Measurements from ENCODE around the gene NIT1. TPM values are rescaled to one million over a fixed set of nuclear protein-coding genes. Genes with fewer than 3 reads are reported as not detected.

NIT1 gene
- total and polyA plus RNA-seq, 2 donors = 28.0 to 61.4 TPM

DNA sequence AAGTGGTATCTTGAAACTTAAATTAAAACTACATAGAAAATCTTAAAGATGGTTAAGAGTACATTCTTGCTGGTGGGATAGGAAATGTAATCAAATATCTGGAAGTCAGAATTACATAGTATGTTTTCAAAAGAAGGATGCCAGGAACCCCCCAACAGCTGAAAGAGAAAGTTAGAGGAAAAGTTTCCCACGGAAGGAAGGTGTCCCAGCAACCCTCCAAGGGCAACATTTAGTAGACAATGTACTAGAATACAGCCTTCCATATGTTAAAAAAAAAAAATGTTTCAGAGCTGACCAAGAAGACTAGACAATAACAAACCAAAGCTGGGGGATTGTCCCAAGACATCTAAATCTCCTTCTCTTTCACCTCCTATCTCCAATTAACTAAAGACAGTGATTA is 12.4 kb downstream of the NIT1 start:
- peaks cover 23 to 30% of the 10 kb centered on the region in 2 donors for H3K4me1 ChIP-seq (ENCODE audit: control insufficient read depth in 2 of 2, insufficient read depth in 2 of 2, low read length in 2 of 2)
- H3K36me3 ChIP-seq (ENCODE audit: control insufficient read depth in 2 of 2, insufficient read depth in 2 of 2, low read length in 1 of 2) = peaks cover 8 to 49% of the 10 kb centered on the region in 2 donors
- DNase-seq (ENCODE audit: low read depth in 6 of 9, low spot score in 9 of 9) = no peak
- 90% methylated on average over 1 of the region's 1 CpG for WGBS
- H3K27ac ChIP-seq (ENCODE audit: low read depth in 1 of 2, low read length in 1 of 2) = no peak overlapping the region
- H3K27me3 ChIP-seq (ENCODE audit: control insufficient read depth in 2 of 2, insufficient read depth in 1 of 2, low read length in 1 of 2) = no peaks in the 10 kb centered on the region
- H3K9me3 ChIP-seq (ENCODE audit: control insufficient read depth in 2 of 2, insufficient read depth in 1 of 2, low read length in 1 of 2) = no peaks in the 10 kb centered on the region
- H3K4me3 ChIP-seq (ENCODE audit: low read length in 2 of 2) = no peak overlapping the region

DNA sequence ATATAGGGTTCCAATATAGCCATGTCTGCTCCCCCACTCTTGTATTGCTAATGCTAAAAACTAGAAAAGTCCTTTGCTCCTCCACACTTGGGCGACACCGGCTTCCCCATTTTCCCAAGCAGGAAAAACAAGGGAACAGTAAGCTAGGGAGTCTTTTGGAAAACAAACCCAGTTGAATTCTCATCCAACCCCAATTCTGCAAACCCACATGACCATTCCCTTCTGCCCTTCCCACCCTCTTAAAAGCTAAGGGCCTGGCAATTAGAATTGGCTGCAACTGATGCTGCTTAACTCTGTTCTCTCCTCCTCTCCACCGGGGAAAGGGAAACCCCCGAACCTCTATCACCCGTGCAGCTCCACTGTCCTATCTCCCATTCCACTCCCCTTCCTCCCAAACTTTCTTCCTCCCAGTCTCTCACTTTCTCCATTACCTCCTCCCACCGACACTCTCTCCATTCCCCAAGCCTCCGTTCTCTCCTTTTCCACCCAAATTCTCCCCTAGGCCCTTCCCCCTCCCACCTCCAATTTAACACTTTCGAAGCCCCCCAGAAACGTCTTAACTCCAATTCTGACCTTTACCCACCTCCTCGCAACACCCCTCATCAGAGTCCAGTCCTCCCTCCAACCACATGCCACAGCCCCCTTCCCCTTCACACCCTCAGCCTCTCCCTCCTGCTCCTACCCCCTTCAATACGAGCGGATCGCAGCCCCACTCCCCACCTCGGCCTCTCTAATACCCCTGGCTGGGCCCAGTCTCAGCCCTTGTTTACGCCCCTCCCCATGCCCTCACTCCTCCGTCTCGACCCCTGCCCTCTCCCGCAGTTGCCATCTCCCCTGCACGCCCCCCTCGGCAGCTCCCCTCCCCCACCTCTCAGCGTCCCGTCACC is 13.9 kb downstream of the NIT1 start:
- Histone ChIP-seq H3K4me1 (ENCODE audit: control insufficient read depth in 2 of 2, insufficient read depth in 2 of 2, low read length in 2 of 2) (peaks cover 23 to 30% of the 10 kb centered on the region in 2 donors), H3K27me3 (ENCODE audit: control insufficient read depth in 2 of 2, insufficient read depth in 1 of 2, low read length in 1 of 2) (no peaks in the 10 kb centered on the region), H3K4me3 (ENCODE audit: low read length in 2 of 2) (peak overlapping the region; percentile 63 to 80), H3K27ac (ENCODE audit: low read depth in 1 of 2, low read length in 1 of 2) (peak overlapping the region; percentile 67 to 93), H3K9me3 (ENCODE audit: control insufficient read depth in 2 of 2, insufficient read depth in 1 of 2, low read length in 1 of 2) (no peaks in the 10 kb centered on the region), H3K36me3 (ENCODE audit: control insufficient read depth in 2 of 2, insufficient read depth in 2 of 2, low read length in 1 of 2) (peaks cover 5 to 38% of the 10 kb centered on the region in 2 donors)
- WGBS = 9% methylated on average over 22 of the region's 22 CpGs
- peak in 2 of 9 donors; percentile 10 to 37 for DNase-seq (ENCODE audit: low read depth in 6 of 9, low spot score in 9 of 9)

DNA sequence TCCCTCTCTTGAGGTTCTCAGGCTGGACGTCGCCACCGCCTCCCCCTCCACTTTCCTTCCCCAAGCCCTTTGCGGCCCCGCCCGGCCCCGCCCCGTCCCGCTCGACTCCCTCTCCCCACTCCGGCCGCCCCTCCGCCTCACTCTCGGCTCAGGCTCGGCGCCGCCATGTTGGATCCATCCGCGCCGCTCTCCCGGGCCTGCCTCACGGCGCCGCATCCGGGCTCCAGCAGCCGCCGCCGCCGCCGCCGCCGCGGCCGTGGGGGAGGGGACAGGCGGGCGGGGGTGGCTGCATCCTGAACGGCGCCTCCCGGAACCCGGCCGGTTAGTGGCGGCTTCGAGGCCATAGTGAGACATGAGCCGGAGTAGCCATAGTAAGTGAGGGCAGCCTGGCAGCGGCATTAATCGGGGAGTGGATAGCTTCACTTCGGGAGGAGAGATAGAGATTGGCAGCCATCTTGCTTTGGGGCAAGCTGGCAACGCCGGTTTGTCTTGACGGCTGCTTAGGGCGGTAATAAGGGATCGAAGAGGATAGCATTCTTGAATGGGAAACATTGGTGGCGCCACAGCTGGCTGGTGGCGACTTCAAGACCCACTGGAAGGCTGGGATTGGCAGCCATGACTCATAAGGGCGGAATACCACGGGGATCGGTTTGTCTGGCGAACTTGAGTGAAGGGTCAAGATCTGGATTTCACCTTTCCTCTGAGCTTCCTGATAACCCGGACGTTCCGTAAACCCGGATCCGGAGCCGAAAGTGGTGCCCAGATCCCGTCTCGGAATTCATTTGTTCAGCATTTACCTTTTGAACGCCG is 14.7 kb downstream of the NIT1 start, which contains the start of gene DEDD:
Gene DEDD, minus strand, starts transcription at position 258 of the 810 bp plus-strand sequence. CDS start 8,205 bp downstream, outside the sequence.
- Histone ChIP-seq H3K4me1 (ENCODE audit: control insufficient read depth in 2 of 2, insufficient read depth in 2 of 2, low read length in 2 of 2) (peaks cover 23 to 29% of the 10 kb centered on the region in 2 donors), H3K36me3 (ENCODE audit: control insufficient read depth in 2 of 2, insufficient read depth in 2 of 2, low read length in 1 of 2) (peaks cover 2 to 32% of the 10 kb centered on the region in 2 donors), H3K27me3 (ENCODE audit: control insufficient read depth in 2 of 2, insufficient read depth in 1 of 2, low read length in 1 of 2) (no peaks in the 10 kb centered on the region), H3K4me3 (ENCODE audit: low read length in 2 of 2) (peak within 1 kb of the TSS; percentile 63 to 80), H3K9me3 (ENCODE audit: control insufficient read depth in 2 of 2, insufficient read depth in 1 of 2, low read length in 1 of 2) (no peaks in the 10 kb centered on the region), H3K27ac (ENCODE audit: low read depth in 1 of 2, low read length in 1 of 2) (peak within 1 kb of the TSS; percentile 80 to 93)
- DNase-seq (ENCODE audit: low read depth in 6 of 9, low spot score in 9 of 9) = peak; percentile 68 to 96 (median 88)
- under 1% methylated on average over 68 of the region's 68 CpGs for WGBS

DNA sequence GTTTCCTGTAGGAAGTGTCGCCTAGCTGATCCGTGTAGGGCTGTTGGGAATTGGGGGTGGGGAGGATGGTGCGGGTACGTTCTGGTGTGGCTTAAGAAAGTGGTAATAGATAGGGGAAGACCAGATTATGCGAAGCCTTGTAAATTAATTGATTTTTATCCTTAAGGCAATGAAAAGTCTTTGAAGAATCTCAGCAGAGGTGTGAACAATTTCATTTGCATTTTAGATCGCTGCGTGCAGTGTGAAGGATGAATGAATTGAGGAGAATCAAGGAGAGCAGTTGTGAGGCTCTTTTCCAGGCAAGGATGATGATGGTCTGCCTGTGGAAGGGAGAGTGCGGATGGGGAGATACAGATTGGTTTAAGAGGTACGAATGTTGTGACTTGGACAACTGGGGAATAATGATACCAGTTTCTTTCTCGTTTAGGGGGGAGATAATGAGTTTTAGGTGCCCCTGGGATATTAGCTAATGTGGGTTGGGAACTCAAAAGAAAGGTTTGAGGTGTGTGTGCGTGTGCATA is 15.4 kb downstream of the NIT1 start:
- H3K27ac ChIP-seq (ENCODE audit: low read depth in 1 of 2, low read length in 1 of 2) = peak overlapping the region; percentile 80 to 93
- H3K27me3 ChIP-seq (ENCODE audit: control insufficient read depth in 2 of 2, insufficient read depth in 1 of 2, low read length in 1 of 2) = no peaks in the 10 kb centered on the region
- H3K4me3 ChIP-seq (ENCODE audit: low read length in 2 of 2) = peak overlapping the region; percentile 63 to 80
- peaks cover 17 to 27% of the 10 kb centered on the region in 2 donors for H3K4me1 ChIP-seq (ENCODE audit: control insufficient read depth in 2 of 2, insufficient read depth in 2 of 2, low read length in 2 of 2)
- DNase-seq (ENCODE audit: low read depth in 6 of 9, low spot score in 9 of 9) = no peak
- no peaks in the 10 kb centered on the region for H3K9me3 ChIP-seq (ENCODE audit: control insufficient read depth in 2 of 2, insufficient read depth in 1 of 2, low read length in 1 of 2)
- WGBS = 13% methylated on average over 11 of the region's 11 CpGs
- peaks cover 0 to 26% of the 10 kb centered on the region in 2 donors for H3K36me3 ChIP-seq (ENCODE audit: control insufficient read depth in 2 of 2, insufficient read depth in 2 of 2, low read length in 1 of 2)

DNA sequence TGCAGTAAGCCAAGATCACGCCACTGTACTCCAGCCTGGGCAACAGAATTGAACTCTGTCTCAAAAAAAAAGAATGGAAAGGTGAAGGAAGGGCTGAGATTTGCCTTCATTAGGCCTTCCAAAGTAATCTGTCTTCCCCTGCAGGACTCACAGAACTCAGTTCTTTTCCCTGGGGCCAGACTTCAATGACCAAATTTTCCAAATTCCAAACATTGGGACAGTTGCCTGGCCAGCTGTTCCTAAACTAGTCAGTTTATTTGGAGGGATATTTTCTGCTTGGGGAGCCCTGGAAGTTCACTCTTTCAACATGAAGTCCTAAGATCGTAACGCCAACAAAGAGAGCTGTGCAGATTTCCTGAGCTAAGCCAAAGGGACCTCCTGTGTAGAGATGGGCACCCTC is 20.0 kb downstream of the NIT1 start:
- Histone ChIP-seq H3K27ac (ENCODE audit: low read depth in 1 of 2, low read length in 1 of 2) (no peak overlapping the region), H3K27me3 (ENCODE audit: control insufficient read depth in 2 of 2, insufficient read depth in 1 of 2, low read length in 1 of 2) (no peaks in the 10 kb centered on the region), H3K9me3 (ENCODE audit: control insufficient read depth in 2 of 2, insufficient read depth in 1 of 2, low read length in 1 of 2) (no peaks in the 10 kb centered on the region), H3K4me3 (ENCODE audit: low read length in 2 of 2) (no peak overlapping the region), H3K4me1 (ENCODE audit: control insufficient read depth in 2 of 2, insufficient read depth in 2 of 2, low read length in 2 of 2) (peaks cover 6 to 8% of the 10 kb centered on the region in 2 donors), H3K36me3 (ENCODE audit: control insufficient read depth in 2 of 2, insufficient read depth in 2 of 2, low read length in 1 of 2) (peaks cover 0 to 3% of the 10 kb centered on the region in 2 donors)
- no peak for DNase-seq (ENCODE audit: low read depth in 6 of 9, low spot score in 9 of 9)
- 96% methylated on average over 3 of the region's 3 CpGs for WGBS

DNA sequence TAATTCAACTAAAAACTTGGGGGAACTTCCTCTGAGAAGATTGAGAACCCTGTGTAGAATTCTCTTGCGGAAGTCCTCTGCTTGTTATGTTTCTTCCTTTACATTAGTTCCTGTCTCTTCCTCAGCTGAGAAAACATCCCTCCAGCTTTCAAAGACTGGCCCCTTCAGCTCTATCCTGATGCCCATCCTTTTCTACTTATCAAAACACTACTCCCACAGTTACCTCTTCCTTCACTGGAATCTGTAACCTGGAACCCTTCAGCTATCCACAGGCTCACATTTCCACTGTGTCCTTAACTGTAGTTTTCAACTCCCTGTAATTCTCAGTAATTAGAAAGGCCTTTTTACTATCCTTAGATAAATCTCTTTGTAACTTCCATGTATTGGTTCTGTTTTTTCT is 20.5 kb downstream of the NIT1 start:
- Histone ChIP-seq H3K27ac (ENCODE audit: low read depth in 1 of 2, low read length in 1 of 2) (no peak overlapping the region), H3K9me3 (ENCODE audit: control insufficient read depth in 2 of 2, insufficient read depth in 1 of 2, low read length in 1 of 2) (no peaks in the 10 kb centered on the region), H3K4me1 (ENCODE audit: control insufficient read depth in 2 of 2, insufficient read depth in 2 of 2, low read length in 2 of 2) (peaks cover 3 to 6% of the 10 kb centered on the region in 2 donors), H3K27me3 (ENCODE audit: control insufficient read depth in 2 of 2, insufficient read depth in 1 of 2, low read length in 1 of 2) (no peaks in the 10 kb centered on the region), H3K4me3 (ENCODE audit: low read length in 2 of 2) (no peak overlapping the region), H3K36me3 (ENCODE audit: control insufficient read depth in 2 of 2, insufficient read depth in 2 of 2, low read length in 1 of 2) (peaks cover 0 to 3% of the 10 kb centered on the region in 2 donors)
- no peak for DNase-seq (ENCODE audit: low read depth in 6 of 9, low spot score in 9 of 9)
- 94% methylated on average over 1 of the region's 1 CpG for WGBS

DNA sequence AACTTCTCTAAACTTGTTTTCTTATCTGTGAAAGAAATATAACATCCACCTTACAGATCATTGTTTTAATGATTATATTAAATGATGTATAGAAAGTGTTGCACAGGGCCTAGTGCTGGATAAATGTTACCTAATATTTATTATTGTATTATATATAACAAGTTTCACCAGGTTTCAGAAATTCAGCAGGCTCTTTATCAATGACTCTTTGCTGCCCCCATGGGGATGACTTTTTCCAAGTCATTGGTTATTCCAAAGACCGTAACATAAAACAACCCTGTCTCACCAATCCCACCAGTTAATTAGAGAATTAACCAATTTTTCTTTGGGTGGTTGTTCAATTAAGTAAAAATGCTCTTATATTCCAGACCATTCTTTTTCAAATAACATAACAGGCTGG is 21.9 kb downstream of the NIT1 start:
- peak in 2 of 9 donors; percentile 37 to 64 for DNase-seq (ENCODE audit: low read depth in 6 of 9, low spot score in 9 of 9)
- 91% methylated on average over 1 of the region's 1 CpG for WGBS
- Histone ChIP-seq H3K9me3 (ENCODE audit: control insufficient read depth in 2 of 2, insufficient read depth in 1 of 2, low read length in 1 of 2) (no peaks in the 10 kb centered on the region), H3K36me3 (ENCODE audit: control insufficient read depth in 2 of 2, insufficient read depth in 2 of 2, low read length in 1 of 2) (peaks cover 0 to 3% of the 10 kb centered on the region in 2 donors), H3K27ac (ENCODE audit: low read depth in 1 of 2, low read length in 1 of 2) (no peak overlapping the region), H3K27me3 (ENCODE audit: control insufficient read depth in 2 of 2, insufficient read depth in 1 of 2, low read length in 1 of 2) (no peaks in the 10 kb centered on the region), H3K4me3 (ENCODE audit: low read length in 2 of 2) (no peak overlapping the region), H3K4me1 (ENCODE audit: control insufficient read depth in 2 of 2, insufficient read depth in 2 of 2, low read length in 2 of 2) (no peaks in the 10 kb centered on the region)

DNA sequence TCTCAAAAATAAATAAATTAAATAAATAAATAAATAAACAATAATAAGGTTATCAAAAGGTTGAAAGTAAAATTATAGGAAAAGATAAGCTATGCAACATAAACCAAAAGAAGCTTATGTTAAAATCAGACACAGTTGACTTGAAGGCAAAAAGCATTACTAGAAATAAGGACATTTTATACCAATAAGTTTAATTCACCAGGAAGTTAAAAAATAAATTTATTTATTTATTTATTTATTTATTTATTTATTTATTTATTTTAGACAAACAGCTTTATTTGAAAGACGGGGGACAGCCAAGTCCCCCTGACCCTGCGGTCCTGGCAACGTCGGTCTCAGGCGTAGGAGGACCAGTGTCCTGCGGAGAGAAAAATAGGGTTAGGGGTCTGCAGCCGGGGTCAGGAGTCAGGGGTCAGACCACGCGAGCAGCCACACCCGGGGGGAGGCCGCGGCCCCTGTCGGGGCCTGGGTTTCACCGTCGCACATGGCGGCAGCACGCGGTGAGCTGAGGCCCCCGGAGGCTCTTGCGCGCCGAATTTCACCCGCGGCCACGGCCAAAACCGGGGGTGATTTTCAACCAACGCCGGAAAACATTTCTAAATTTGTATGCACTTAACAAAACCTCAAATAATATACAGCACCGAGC is 23.0 kb downstream of the NIT1 start:
- no peaks in the 10 kb centered on the region for H3K9me3 ChIP-seq (ENCODE audit: control insufficient read depth in 2 of 2, insufficient read depth in 1 of 2, low read length in 1 of 2)
- DNase-seq (ENCODE audit: low read depth in 6 of 9, low spot score in 9 of 9) = no peak
- WGBS = 98% methylated on average over 29 of the region's 29 CpGs

More for the DNA sequence above, 23.0 kb downstream of the NIT1 start:
- H3K27ac ChIP-seq (ENCODE audit: low read depth in 1 of 2, low read length in 1 of 2) = no peak overlapping the region
- no peak overlapping the region for H3K4me3 ChIP-seq (ENCODE audit: low read length in 2 of 2)
- peaks cover 0 to 3% of the 10 kb centered on the region in 2 donors for H3K36me3 ChIP-seq (ENCODE audit: control insufficient read depth in 2 of 2, insufficient read depth in 2 of 2, low read length in 1 of 2)
- H3K27me3 ChIP-seq (ENCODE audit: control insufficient read depth in 2 of 2, insufficient read depth in 1 of 2, low read length in 1 of 2) = no peaks in the 10 kb centered on the region
- no peaks in the 10 kb centered on the region for H3K4me1 ChIP-seq (ENCODE audit: control insufficient read depth in 2 of 2, insufficient read depth in 2 of 2, low read length in 2 of 2)

Data from thymus (tissue), 11 donors.